Measurements from ENCODE around the gene ZW10.
"Not testable (repeated sequence)": the region's sequence is repeated elsewhere in the genome, so short reads cannot be mapped to it uniquely, and the experiment has no call there.

The ZW10 gene

DNA sequence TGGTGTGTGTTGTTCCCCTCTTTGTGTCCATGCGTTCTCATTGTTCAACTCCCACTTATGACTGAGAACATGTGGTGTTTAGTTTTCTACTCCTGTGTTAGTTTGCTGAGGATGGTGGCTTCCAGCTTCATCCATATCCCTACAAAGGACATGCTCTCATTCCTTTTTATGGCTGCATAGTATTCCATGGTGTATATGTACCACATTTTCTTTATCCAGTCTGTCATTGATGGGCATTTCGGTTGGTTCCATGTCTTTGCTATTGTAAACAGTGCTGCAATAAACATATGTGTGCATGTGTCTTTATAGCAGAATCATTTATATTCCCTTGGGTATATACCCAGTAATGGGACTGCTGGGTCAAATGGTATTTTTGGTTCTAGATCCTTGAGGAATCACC lies 10.5 kb downstream of the ZW10 start:
- DNase-seq (ENCODE audit: low read depth in 2 of 2) = not testable (repeated sequence)

DNA sequence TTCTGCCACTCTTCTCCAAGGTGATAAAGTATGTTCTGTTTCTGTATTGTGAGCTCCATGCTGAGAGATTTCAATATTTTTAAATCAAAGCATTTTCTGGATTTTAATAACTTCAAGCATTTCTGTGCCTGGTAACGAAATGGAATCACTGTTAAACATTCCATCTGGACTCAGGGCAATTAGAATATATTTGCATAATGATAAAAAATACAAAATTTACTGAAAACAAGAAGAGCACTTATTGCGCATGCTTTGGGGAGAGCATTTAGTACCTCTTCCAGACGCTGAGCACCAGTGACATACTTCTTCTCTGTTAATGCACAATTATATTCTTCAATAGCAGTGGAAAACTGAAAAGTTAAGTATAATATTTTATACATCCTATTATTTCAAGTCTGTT lies 13.3 kb downstream of the ZW10 start:
- DNase-seq (ENCODE audit: low read depth in 2 of 2) = no peak

DNA sequence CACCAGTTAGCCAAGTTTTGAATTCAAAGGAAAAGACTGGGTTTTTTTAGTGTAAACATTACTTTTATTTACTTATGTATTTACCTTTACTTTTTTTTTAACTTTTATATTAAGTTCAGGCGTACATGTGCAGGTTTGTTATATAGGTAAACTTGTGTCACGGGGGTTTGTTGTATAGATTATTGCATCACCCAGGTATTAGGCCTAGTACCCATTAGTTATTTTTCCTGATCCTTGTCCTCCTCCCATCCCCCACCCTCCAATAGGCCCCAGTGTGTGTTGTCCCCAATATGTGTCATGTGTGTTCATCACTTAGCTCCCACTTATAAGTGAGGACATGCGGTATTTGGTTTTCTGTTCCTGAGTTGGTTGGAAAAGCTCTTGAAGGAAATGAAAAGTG lies 20.6 kb downstream of the ZW10 start:
- DNase-seq (ENCODE audit: low read depth in 2 of 2) = no peak

DNA sequence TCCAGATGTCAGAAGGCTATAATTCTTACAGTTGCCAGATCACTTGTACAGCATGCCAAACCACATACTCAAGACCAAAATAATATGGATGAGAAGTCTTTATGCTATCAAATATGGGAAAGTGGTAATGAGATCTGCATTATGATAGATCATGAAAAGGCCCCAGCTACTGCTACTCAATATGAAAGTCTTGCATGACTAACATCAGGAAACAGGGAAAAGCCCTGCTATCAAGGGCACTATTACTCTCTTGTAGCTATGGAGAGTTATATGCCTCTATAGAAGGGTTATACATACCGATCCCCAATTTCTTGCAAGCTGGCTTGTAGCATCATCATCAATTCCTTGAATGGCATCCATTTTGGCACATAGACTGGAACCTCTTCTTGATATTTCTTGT lies 37.2 kb downstream of the ZW10 start:
- no peak for DNase-seq (ENCODE audit: low read depth in 2 of 2)

DNA sequence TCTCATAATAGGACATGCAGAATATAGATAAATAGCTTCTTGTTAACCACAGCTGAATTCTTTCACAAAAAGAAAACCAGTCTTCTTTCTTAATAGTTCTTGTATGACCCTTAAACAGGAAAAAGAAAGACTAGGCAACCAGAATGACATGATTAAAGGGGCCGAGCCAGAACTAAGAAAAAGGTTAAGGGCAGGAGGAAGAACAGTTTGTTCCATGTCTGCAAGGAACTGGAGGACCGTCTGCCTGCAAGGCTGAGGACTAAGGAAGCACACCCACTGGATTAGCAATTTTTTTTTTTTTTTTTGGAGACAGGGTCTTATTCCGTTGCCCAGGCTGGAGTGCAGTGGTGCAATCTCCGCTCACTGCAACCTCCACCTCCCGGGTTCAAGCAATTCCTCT lies 41.4 kb downstream of the ZW10 start:
- no peak for DNase-seq (ENCODE audit: low read depth in 2 of 2)

DNA sequence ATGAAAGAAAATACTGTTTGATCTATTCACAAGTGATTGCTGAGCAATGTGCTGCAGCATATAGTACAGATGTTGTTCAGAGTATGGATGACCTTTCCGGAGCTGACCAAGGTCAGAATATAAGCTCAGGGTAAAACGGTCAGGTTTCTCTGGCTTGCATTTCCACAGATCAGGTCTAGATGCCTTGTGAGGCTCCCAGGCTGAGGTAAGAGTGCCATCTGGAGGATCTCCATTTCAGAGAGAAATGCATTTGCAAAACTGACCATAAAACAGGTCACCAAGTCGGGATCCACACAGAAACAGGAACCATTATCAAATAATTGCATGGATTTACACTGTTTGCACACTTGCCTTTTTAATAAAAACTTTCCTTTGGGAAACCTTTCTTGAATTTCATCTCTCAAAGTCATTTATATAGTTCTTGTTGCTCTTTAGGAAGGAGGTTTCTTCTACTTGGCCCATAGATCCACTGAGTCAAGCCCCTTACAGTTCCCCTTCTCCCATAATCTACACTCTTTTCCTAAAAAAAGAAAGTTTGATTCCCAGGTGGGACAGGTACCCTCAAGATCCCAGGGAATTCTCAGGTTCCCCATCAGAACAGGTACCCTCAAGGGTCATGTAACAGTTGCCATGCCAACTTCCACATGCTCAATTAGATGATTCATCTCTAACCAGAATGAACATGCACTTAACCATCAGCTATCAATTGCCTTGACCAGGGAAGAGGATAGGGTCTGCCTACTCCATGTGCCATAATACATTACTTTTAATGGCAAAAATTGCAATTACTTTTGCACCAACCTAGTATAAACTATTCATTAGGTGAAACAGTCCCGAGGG lies 42.4 kb downstream of the ZW10 start:
- DNase-seq (ENCODE audit: low read depth in 2 of 2) = no peak

DNA sequence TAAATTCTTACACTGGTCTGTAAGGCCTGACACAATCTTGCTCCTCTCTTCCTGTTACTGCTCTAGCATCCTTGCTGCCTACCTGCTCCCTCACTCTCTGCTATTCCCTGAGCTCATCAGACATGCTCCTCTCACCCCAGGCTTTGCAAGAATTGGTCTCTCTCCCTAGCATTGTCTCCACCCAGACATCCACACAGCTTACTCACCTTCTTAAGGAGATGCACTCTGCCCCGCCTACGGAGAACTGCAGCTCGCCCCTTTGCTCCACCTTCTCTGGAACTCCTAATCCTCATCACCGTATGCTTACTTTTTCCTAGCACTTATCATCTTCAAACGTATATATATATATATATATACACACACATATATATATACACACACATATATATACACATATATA lies 44.0 kb downstream of the ZW10 start:
- DNase-seq (ENCODE audit: low read depth in 2 of 2) = no peak

DNA sequence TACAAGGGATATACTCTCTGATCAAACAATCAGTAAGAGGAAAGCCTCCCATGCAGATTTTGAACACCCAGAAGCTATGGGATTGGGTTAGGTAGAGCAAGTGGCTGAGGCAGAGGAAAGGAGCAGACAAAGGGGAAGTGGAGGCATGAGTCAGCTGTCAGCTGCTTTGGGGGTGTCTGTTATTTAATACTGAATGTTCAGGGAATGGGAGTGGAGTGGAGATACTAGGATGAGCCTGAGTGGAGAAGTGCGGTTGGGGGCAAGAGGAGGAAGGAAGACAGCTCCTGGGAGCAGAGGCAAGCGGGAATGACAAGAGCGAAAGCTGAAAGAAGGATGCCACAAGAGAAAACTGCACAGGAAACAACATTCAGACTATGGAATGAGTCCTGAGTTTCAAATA lies 44.7 kb downstream of the ZW10 start:
- no peak for DNase-seq (ENCODE audit: low read depth in 2 of 2)

DNA sequence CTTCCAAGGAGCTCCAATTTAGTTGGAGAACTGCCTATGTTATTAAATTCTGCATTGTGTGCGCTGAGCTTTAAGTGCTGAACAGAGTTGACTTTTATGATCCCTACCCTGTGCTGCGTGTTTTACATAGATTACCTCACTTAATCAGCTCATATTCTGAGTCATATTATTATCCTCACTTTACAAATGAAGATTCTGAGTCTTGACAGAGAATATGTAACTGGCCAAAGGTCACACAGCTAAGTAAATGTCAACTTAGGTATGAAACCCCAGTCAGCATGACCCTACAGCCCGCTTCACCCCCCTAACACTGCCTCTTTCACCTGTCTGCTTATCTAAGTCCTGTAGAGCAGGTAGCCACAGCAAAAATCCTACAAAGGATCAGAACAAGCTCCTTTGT lies 47.6 kb downstream of the ZW10 start:
- DNase-seq (ENCODE audit: low read depth in 2 of 2) = no peak

DNA sequence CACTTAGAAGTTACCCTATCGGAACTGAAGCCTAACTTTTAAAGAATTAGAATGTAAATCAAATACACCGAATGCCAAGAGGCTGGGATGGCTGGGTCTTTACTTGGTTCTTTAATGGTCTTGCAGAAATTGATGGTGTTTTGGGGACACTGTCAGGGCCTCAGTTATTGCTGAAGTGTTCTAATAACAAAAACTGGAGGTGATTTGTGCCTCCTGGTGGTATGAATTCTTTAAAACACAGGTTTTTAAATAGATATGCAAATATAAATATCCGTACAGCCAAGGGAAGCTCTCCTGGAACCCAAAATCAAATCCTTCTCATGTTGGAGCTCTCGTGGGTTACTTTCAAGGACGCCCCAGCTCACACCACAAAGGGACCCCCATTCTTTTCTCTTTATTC lies 48.1 kb downstream of the ZW10 start:
- DNase-seq (ENCODE audit: low read depth in 2 of 2) = no peak

DNA sequence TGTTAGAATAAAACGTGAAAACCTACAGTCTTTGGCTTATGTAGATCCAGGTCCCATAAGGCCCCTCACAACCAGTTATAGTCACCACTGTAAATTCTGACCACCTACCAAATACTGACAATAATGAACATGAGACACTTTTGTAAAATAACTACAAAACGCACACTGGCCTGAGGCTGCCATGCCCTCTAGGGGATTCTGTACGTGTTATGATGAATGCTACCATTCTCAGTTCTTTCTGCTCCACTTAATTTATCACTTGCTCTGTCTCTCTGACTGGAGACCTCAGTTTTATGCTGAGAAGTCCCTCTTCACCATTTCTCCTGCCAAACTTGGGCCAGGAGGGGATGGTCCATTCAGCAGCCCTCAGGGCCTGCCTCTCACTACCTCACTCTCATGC lies 48.7 kb downstream of the ZW10 start:
- DNase-seq (ENCODE audit: low read depth in 2 of 2) = no peak

DNA sequence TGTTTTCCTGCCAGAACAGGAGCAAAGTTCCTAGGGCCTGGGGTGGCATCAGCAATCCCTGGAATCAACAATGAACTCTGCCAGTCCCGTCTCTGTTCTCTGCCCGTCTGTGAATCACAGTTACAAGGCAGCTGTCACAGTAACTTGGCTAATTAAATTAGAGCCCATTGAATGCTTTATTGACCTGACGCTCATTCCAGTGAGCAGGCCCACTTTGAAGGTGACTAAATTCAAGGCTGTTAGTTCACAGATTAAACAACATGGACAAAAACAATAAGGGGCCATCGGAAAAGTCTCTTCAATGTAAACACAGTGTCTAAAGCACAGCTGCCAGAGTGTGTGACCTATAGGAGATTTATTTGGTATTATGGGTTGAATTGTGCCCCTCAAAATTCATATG lies 49.7 kb downstream of the ZW10 start:
- no peak for DNase-seq (ENCODE audit: low read depth in 2 of 2)

DNA sequence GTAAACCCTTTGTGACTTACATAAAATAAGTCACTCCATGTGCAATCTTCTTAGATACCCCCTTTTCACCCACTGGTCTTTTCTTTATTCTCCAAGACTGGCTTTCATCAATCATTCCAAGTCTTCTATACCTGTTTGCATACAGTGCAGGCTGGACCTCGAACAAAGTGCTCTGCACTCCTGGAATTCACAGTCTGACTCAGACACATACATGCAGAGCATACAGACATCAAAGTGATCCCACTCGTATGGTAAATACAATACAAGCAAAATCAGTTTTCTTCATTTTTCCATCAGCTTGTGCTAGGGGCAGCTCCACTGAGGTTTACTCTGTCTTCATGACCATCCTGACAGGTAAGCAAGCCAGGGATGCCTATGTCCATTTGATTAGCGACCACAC lies 50.6 kb downstream of the ZW10 start:
- DNase-seq (ENCODE audit: low read depth in 2 of 2) = no peak

DNA sequence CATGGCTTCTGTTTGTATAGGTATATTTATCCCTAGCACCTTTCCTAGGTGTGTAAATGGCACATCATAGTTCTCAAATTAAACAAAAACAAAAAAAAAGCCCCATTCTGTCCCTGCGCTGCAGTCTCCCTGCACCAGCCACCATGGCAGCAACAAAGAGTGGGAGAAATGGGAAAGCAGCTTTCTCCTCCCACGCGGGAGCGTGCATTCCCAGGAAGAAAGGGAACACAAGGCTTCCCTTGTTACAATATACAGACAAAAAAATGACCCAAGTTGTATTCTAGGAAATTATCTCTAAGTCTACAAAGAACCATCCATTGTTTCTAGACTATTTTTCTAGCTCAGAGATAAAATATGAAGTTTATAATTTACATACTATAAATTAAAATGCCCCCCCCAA lies 51.3 kb downstream of the ZW10 start:
- DNase-seq (ENCODE audit: low read depth in 2 of 2) = no peak

DNA sequence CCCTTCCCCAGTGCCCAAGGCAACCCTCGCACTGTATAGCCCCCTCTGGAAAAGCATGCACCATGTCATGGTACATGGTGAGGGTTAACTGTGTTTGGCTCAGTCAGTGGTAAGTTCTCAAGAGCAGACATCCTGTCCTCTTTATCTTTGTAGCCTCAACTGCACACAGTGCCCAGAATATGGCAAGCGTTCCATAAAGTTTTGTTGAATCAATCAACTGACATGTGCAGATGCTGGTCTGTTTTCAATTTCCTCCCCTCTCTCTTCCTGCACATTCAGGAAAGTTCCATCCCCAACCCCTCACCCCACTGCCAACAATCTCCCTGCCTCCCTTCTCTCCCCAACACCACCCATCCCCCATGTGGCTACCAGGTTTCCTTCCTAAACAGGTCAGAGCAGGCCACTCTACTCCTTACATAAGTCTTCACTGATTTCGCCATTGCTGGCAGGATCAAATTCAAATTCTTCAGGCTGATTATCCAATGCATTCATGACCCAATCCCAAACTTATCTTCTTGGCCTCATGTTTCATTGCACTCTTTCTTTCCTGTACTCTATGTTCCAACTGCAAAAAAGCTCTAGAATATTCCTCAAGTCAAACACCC lies 51.9 kb downstream of the ZW10 start:
- DNase-seq (ENCODE audit: low read depth in 2 of 2) = no peak

DNA sequence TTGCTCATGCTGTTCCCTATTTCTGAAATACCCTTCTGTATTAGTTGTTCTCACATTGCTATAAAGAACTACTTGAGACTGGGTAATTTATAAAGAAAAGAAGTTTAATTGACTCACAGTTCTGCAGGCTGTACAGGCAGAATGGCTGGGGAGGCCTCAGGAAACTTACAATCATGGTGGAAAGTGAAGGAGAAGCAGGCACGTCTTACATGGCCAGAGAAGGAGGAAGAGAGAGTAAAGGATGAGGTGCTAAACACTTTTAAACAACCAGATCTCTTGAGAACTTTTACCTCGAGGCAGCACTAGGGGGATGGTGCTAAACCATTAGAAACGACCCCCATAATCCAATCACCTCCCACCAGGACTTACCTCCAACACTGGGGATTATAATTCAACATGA lies 53.0 kb downstream of the ZW10 start:
- DNase-seq (ENCODE audit: low read depth in 2 of 2) = not testable (repeated sequence)

DNA sequence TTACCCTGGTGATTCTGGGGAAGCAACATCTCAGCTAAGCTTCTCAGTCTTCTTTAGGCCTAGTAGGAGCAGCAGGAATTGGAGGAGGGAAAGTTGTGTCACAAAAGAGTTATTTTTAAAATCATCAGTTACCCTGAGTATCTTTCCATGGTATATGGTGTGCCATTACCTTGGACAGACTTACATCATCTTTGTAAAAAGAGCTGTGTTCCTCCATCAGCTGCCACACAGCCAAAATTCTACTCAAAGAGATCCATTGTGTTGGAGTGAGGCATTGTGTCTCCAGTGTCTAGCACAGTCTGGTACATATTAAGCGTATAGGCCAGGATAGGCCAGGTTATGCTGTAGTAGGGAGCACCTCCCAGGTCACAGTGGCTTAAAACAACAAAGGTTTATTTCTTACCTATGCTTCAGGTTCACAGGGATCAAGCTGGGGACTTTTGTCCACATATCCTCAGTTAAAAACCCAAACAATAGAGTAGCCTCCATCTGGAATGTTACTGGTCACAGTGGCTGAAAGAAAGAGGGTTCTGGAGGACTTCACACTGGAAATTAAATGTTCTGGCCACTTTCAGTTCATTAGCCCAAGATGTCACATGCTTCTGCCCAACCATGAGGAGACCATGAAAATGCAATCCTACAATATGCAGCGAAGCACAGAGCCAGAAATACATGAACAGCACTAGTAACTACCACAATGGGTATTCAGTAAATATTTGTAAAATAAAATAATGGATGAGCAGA lies 57.4 kb downstream of the ZW10 start:
- no peak for DNase-seq (ENCODE audit: low read depth in 2 of 2)

DNA sequence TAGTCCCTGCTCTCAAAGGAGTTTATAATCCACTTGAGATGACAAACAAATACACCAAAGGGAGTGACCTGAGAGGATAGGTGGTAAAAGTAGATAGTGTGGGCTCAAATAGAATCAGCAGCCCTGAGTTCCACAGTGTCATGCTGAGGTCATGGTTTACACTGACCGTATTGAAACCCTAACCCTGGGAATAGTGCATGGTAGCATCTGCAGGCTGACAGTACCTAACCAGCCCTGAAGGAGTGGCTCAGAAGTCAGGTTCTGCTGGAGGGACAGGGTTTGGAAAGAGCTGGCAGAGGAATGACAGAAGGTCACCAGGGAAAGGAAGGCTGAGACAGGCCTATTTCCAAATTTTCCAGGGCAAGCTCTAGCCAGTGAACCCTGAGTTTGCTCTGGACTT lies 58.2 kb downstream of the ZW10 start:
- no peak for DNase-seq (ENCODE audit: low read depth in 2 of 2)

DNA sequence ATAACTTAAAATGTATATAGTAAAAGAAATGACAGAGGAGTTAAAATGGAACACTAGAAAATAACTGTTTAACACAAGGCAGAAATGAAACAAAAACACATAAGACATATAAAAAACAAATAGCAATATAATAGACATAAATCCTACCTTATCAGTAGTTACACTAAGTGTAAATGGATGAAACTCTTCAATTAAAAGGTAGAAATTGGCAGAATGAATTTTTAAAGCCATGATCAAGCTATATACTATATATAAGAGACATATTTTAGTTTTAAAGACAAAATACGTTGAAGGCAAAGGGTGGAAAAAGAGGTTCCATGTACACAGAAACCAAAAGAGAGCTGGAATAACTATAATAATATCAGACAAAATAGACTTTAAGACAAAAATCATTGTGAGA lies 62.5 kb downstream of the ZW10 start:
- no peak for DNase-seq (ENCODE audit: low read depth in 2 of 2)

DNA sequence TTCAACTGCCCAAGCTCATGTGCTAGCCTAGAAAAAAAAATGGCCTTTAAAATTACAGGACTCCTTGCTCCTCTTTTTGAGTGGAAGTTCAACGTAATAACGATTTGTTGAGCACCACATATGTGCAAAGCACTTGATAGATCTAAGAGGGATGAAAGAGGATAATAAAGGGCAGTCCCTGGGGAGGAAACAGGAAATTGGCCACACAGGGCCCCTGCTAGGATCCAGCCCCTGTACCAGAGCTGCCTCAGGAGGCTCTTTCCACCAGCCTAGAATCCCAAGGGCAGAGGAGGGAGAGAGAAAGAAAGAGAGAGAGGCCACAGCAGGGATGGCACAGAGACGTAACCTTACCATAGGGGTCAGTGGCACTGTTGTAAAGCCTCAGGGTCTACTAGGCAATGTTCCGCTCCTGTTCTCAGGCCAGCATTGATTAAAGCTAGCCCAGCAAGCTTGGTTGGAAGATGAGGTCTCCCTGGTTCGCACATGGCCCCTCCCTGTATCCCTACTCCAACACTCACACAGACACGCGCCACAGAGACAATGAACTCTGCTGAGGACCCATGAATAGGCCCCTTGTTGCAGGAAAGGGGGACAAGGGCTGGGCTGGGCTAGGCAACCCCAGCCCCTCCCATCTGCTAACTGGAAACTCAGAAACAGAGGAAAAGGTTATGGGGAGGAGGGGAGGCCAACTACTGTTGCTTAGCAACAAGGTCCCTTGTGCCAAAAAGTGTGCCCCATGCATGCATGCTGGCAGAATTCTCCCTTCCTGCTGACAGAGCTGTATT lies 67.4 kb downstream of the ZW10 start, which contains the start of gene TMPRSS5:
TMPRSS5 (minus strand) TSS at position 438 of the 785 bp plus-strand sequence; CDS start at position 354, 84 bp downstream.
- no peak for DNase-seq (ENCODE audit: low read depth in 2 of 2)

DNA sequence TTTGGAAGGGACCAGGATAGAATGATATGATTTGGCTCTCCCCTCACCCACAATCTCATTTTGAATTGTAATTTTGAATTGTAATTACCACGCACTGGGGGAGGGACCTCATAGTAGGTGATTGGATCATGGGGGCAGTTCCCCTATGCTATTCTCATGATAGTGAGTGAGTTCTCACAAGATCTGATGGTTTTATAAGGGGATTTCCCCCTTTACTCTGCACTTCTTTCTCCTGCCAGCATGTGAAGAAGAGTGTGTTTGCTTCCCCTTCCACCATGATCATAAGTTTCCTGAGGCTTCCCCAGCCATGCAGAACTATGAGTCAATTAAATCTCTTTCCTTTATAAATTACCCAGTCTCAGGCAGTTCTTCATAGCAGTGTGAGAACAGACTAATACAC lies 69.9 kb downstream of the ZW10 start:
- not testable (repeated sequence) for DNase-seq (ENCODE audit: low read depth in 2 of 2)

DNA sequence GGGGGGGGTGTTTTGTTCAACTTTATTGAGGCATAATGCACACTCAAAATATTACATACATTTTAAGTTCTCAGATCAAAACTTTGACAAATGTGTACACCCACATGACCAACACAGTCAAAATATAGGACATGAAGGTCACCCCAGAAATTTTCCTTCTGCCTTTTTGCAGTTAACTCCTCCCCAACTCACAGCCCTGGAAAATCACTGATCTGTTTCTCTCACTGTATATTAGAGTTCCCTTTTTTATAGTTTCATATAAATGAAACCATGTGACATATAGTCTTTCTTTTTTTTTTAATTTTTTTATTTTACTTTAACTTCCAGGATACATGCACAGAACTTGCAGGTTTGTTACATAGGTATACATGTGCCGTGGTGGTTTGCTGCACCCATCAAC lies 72.0 kb downstream of the ZW10 start:
- no peak for DNase-seq (ENCODE audit: low read depth in 2 of 2)
